Frontal cortex (tissue), 4 donors: ENCODE measurements around the gene SPECC1L. TPM values are rescaled to one million over a fixed set of nuclear protein-coding genes. Genes with fewer than 3 reads are reported as not detected.

Experiments used
- DNase-seq, 2 donors: peaks; one replicate each; pipeline ENCODE4 v3.0.0; 2012; ENCODE audit warnings: low spot score in 2 of 2
- FAIRE-seq: peaks from 2 replicates; lab custom pipeline; 2012; peaks lifted over from hg19 to GRCh38; lab: Jason Lieb, UNC
- total RNA-seq: library from RNA; depleted of rRNA; stranded (reverse); fragments of >200 nt; gene quantifications from one replicate; pipeline ENCODE4 v1.2.3, GENCODE V29; 2014
- donor health status: control.
- donor health status: control.
- donor health status: control.

The SPECC1L gene
- total RNA-seq, 1 donor from 2014 or later: 47.7 TPM

- no peak for FAIRE-seq
- DNase-seq: no peak
Observed at GRCh38 chr22:24341627-24342026, 71.0 kb downstream of the SPECC1L start.

GRCh38 chr22:24350627-24351026 lies 80.0 kb downstream of the SPECC1L start:
- DNase-seq (no peak), FAIRE-seq (no peak)

DNA sequence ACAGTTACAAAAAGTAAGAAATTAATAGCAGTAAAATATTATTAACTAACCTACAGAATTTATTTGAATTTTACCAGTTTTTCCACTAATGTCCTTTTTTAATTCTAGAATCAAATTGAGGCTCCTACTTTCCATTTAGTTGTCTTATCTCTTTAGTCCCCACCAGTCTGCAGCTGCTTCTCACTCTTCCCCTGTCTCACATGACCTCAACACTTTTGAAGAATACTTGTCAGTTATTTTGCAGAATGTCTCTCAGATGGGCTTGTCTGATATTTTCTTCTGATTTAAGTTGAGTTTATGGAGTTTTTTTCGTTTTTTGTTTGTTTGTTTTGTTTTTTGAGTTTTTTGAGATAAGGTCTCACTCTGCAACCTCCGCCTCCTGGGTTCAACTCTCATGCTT lies 82.5 kb downstream of the SPECC1L start:
- DNase-seq: no peak

GRCh38 chr22:24355574-24355973 lies 84.9 kb downstream of the SPECC1L start:
- DNase-seq (no peak), FAIRE-seq (no peak)

More for the DNA sequence above, 82.5 kb downstream of the SPECC1L start:
- FAIRE-seq: no peak

DNA sequence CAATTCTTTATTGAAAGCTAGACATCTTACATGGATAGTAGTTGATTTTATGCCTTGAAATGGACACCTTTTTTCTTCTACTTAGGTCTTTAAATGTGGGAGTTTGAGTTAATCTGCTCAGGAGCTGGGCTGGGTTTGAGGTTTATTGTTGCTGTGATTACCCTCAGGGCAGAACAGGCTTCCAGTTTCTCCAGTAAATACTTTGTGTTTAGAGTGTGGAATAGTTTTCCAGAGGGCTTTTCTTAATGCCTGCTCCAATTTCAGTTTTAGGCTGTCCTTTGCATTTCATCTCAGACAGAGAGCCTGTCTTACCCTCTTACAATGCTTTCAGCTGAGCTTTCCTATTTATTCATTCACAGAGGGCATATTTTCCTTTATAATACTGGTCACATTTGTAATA lies 86.9 kb downstream of the SPECC1L start:
- FAIRE-seq (no peak), DNase-seq (no peak)

- DNase-seq (no peak), FAIRE-seq (no peak)
Observed at GRCh38 chr22:24358105-24358836, 87.6 kb downstream of the SPECC1L start.

DNA sequence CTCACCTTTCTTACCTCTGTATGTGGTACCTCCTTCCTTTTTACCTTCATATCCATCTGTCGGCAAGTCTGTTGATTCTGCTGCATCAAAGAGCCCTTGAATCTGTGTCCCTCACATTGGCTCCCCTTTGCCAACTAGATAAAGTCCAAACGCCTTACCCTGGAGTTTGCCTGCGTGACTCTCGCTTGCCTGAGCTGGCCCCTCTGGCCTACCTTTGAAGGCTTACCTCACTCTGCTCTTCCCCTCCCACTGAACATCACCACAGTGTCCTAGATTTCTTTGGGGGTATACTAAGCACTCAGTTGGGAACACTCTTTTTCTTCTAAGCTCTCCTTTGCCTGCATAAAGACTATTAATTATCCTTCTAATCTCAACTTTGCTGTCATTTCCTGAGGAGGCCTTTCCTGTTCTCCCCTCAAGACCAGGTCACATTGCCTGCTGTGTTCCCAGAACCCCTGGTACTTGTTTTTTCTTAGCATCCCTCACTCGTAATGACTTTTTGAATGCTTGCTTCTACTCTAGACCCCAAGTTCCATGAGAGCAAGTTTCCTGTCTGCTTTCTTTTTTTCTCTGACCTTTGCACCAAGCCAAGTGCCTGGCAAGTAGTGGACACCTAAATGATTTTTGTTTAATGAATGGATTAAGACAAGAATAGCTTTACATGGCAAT lies 89.0 kb downstream of the SPECC1L start:
- FAIRE-seq (no peak), DNase-seq (no peak)

DNA sequence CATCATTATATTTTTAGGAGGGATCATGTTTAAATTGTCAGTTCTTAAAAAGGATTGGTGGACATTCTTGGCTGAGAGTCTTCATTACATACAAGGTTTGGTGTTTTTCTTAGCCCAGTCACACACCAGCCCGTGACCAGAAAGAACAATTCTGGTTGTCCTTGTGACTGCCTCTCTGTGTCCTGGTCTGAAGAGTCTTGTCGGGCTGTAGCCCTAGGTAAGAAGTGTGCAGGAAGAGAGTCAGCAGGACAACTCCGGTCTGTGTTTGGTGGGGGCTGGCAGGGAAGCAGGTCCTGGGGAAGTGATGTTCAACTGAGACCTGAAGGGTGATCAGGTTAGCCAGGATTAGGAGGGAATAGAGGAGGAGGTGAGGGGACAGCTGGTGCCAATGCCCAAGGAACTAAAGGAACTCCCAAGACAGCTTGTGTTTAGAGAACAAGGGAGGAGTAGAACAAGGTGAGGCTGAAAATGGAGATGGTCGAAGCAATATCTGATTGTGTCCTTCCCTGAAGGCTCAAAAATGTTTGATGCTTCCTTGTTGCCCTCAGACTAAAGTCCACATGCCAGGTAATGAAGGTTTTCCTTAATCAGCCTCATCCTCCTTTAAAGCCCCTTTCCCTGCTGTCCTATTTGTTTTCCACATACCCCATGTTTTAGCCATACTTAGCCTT lies 91.5 kb downstream of the SPECC1L start:
- no peak for FAIRE-seq
- no peak for DNase-seq

DNA sequence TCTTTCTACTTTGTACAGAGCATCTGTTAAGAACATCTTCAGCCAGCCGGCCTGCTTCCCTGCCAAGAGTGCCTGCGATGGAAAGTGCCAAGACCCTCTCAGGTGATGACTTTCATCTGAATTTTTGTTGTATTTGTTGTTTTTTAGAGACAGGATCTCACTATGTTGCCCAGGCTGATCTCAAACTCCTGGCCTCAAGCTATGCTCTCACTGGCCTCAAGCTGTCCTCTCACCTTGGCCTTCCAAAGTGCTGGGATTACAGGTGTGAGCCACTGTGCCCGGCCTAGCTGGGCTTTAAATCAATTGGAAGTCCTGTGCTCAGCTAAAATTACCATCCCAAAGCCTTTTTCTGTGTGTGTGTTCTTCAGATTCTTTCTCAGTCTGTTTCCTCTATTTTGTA lies 92.6 kb downstream of the SPECC1L start:
- no peak for DNase-seq
- FAIRE-seq: no peak

GRCh38 chr22:24366701-24367100 lies 96.1 kb downstream of the SPECC1L start:
- FAIRE-seq (no peak), DNase-seq (no peak)

DNA sequence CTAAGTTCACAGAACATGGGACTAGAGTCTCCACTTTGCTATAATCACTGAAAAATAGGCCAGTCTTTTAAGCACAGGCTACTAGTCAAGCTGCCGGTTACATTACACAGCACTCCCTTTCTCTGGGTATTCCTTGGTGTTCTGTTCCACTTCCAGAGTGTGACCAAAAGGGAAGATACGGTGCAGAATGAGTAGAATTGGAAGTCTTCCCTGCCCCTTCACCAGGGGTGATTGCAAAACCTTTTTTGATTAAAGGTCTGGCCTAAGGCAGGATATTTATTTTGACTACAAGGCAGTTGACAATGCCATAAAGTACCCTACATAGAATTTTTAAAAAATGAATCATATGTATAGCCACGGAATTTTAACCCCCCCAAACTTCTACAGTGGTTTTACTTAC lies 97.2 kb downstream of the SPECC1L start:
- no peak for FAIRE-seq
- no peak for DNase-seq

DNA sequence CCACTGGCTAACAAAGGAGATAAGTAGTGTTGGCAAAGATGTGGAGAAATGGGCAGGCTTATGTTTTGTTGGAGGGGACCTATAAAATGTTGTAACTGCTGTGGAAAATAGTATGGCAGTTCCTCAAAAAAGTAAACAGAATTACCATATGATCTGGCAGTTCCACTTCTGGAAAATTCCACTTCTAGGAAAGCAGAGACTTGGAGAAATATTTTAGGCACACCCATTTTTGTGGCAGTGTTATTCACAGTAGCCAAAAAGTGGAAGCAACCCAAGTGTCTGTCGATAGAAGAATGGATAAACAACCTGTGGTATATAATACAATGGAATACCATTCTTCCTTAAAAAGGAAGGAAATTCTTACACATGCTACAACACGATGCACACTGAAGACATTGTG lies 99.8 kb downstream of the SPECC1L start:
- no peak for FAIRE-seq
- DNase-seq: no peak

GRCh38 chr22:24376002-24376401 lies 105.4 kb downstream of the SPECC1L start:
- FAIRE-seq (no peak), DNase-seq (no peak)

GRCh38 chr22:24376586-24376985 lies 106.0 kb downstream of the SPECC1L start:
- no peak for FAIRE-seq
- no peak for DNase-seq

DNA sequence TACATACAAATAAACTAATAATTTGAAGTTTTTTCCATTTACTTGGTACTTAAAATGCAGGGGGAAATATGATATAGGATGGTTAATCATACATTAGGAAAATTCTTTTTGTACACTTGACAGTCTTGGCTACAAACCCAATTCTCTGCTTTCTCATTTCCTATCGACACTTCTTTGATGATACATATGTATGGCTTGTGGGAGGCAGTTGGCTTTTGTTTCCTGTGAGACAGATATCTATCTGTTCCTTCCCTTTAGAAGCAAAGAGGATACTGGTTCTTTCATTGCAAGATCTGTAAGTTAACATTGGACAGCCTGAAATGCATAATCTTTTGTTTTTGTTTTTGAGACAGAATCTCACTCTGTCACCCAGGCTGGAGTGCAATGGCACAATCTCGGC lies 108.9 kb downstream of the SPECC1L start:
- DNase-seq (no peak), FAIRE-seq (no peak)

- no peak for DNase-seq
- no peak for FAIRE-seq
Observed at GRCh38 chr22:24380220-24380904, 109.7 kb downstream of the SPECC1L start.

DNA sequence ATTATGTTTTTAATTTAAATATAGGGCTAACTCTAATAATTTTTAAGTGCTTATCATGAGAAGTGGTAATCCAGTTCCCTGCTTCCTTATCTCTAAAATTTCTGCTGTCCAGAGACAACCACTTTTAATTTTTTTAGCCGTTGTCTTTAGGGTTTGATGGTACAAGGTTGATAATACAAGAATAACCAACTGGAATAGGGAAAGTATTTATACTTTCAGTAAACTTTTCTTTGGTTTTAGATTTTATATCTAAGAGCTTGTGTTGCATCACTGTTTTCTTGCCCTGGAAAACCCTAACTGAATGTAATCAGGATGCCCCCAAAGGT lies 110.2 kb downstream of the SPECC1L start:
- FAIRE-seq (no peak), DNase-seq (no peak)

GRCh38 chr22:24383061-24383460 lies 112.4 kb downstream of the SPECC1L start:
- DNase-seq: no peak
- FAIRE-seq: no peak

- FAIRE-seq (no peak), DNase-seq (no peak)
Observed at GRCh38 chr22:24384131-24384530, 113.5 kb downstream of the SPECC1L start.

DNA sequence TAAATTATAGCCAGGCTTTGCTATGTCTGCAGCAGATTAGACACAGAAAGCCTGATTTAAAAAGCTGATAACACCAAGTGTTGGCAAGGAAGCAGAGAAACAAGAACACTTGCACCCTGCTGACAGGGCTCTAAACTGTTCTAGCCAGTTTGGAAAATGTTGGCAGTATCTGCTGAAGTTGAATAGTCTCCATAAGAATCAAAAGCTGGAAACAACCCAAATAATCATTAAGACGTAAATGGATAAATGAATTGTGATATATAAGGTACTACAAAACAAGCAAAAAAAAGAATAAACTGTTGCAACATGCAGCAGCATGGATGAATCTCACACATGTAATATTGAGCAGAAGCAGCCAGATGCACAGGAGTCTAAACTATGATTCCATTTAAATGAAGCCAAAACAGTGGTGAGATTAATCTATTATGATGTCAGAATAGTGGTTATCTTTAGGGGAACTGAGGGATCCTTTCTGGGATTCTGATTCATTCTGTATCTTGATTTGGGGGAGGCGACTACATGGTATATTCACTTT lies 116.4 kb downstream of the SPECC1L start:
- DNase-seq: no peak
- FAIRE-seq: no peak
